ENCODE results near the gene TBX20. TPM values are rescaled to one million over a fixed set of nuclear protein-coding genes. Genes with fewer than 3 reads are reported as not detected.
"Not testable (repeated sequence)": the region's sequence is repeated elsewhere in the genome, so short reads cannot be mapped to it uniquely, and the experiment has no call there.

Gene TBX20
- total RNA-seq, 4 donors from 2014 or later: not detected

GRCh38 chr7:35241436-35241835 is 12.5 kb downstream of the TBX20 start:
- no peak for DNase-seq (ENCODE audit: low spot score in 2 of 2)
- Histone ChIP-seq H3K27ac (no peak overlapping the region), H3K4me1 (no peaks in the 10 kb centered on the region), H3K4me3 (no peak overlapping the region), H3K9me3 (no peaks in the 10 kb centered on the region), H3K27me3 (peaks cover 41% of the 10 kb centered on the region), H3K36me3 (no peaks in the 10 kb centered on the region)
- TF ChIP-seq EP300 (IDR thresholded peaks at IDR 0.05): no peak
- TF ChIP-seq POLR2A (IDR thresholded peaks at IDR 0.05): no peak
- no peak for TF ChIP-seq CTCF (IDR thresholded peaks at IDR 0.05)
- no peak for TF ChIP-seq POLR2AphosphoS5 (IDR thresholded peaks at IDR 0.05)

- H3K4me3 ChIP-seq; DNase-seq (ENCODE audit: low spot score in 2 of 2); H3K9me3 ChIP-seq; H3K36me3 ChIP-seq; H3K27ac ChIP-seq; H3K4me1 ChIP-seq: not testable (repeated sequence)
- H3K27me3 ChIP-seq: peaks cover 36% of the 10 kb centered on the region
- WGBS: 85% methylated on average over 2 of the region's 2 CpGs
Observed at GRCh38 chr7:35241008-35241407, 12.9 kb downstream of the TBX20 start.

- H3K9me3 ChIP-seq; H3K4me3 ChIP-seq; H3K27ac ChIP-seq; H3K4me1 ChIP-seq; H3K36me3 ChIP-seq; DNase-seq (ENCODE audit: low spot score in 2 of 2): not testable (repeated sequence)
- H3K27me3 ChIP-seq: peaks cover 17% of the 10 kb centered on the region
- WGBS: 73% methylated on average over 5 of the region's 5 CpGs
Observed at GRCh38 chr7:35238456-35238855, 15.4 kb downstream of the TBX20 start.

GRCh38 chr7:35232994-35233393 is 20.9 kb downstream of the TBX20 start:
- H3K27me3 ChIP-seq: no peaks in the 10 kb centered on the region
- WGBS: 78% methylated on average over 3 of the region's 3 CpGs
- no peak overlapping the region for H3K27ac ChIP-seq
- TF ChIP-seq POLR2AphosphoS5 (IDR thresholded peaks at IDR 0.05): no peak
- no peak for TF ChIP-seq EP300 (IDR thresholded peaks at IDR 0.05)
- TF ChIP-seq POLR2A (IDR thresholded peaks at IDR 0.05): no peak
- TF ChIP-seq CTCF (IDR thresholded peaks at IDR 0.05): no peak
- H3K9me3 ChIP-seq: no peaks in the 10 kb centered on the region
- no peaks in the 10 kb centered on the region for H3K4me1 ChIP-seq
- no peaks in the 10 kb centered on the region for H3K36me3 ChIP-seq
- DNase-seq (ENCODE audit: low spot score in 2 of 2): no peak
- H3K4me3 ChIP-seq: no peak overlapping the region

GRCh38 chr7:35231221-35231620 is 22.7 kb downstream of the TBX20 start:
- 73% methylated on average over 3 of the region's 3 CpGs for whole genome bisulfite sequencing
- not testable (repeated sequence) for H3K9me3 ChIP-seq; H3K27me3 ChIP-seq; DNase-seq (ENCODE audit: low spot score in 2 of 2); H3K27ac ChIP-seq; H3K4me1 ChIP-seq; H3K36me3 ChIP-seq; H3K4me3 ChIP-seq

GRCh38 chr7:35229116-35229780 is 24.7 kb downstream of the TBX20 start:
- not testable (repeated sequence) for H3K36me3 ChIP-seq; H3K9me3 ChIP-seq; DNase-seq (ENCODE audit: low spot score in 2 of 2); H3K27me3 ChIP-seq; H3K4me1 ChIP-seq; H3K4me3 ChIP-seq; H3K27ac ChIP-seq
- 49% methylated on average over 2 of the region's 2 CpGs for WGBS

GRCh38 chr7:35228496-35229051 is 25.3 kb downstream of the TBX20 start:
- not testable (repeated sequence) for H3K9me3 ChIP-seq; H3K36me3 ChIP-seq; H3K27ac ChIP-seq; H3K4me3 ChIP-seq; H3K27me3 ChIP-seq; DNase-seq (ENCODE audit: low spot score in 2 of 2); H3K4me1 ChIP-seq
- 74% methylated on average over 5 of the region's 5 CpGs for WGBS

- not testable (repeated sequence) for H3K36me3 ChIP-seq; H3K4me1 ChIP-seq; H3K27me3 ChIP-seq; H3K27ac ChIP-seq; H3K4me3 ChIP-seq; H3K9me3 ChIP-seq; DNase-seq (ENCODE audit: low spot score in 2 of 2)
- WGBS: 75% methylated on average over 5 of the region's 5 CpGs
Observed at GRCh38 chr7:35227438-35227837, 26.5 kb downstream of the TBX20 start.

- not testable (repeated sequence) for H3K27ac ChIP-seq; H3K4me1 ChIP-seq; H3K27me3 ChIP-seq; H3K36me3 ChIP-seq; DNase-seq (ENCODE audit: low spot score in 2 of 2); H3K9me3 ChIP-seq; H3K4me3 ChIP-seq
- WGBS: 71% methylated on average over 1 of the region's 1 CpG
Observed at GRCh38 chr7:35222445-35222844, 31.5 kb downstream of the TBX20 start.

GRCh38 chr7:35220176-35220575 is 33.7 kb downstream of the TBX20 start:
- H3K9me3 ChIP-seq; H3K36me3 ChIP-seq; H3K27ac ChIP-seq; H3K4me3 ChIP-seq; DNase-seq (ENCODE audit: low spot score in 2 of 2); H3K27me3 ChIP-seq; H3K4me1 ChIP-seq: not testable (repeated sequence)
- 48% methylated on average over 2 of the region's 2 CpGs for WGBS

- H3K4me3 ChIP-seq, H3K27me3 ChIP-seq: not testable (repeated sequence)
Observed at GRCh38 chr7:35216033-35216432, 37.9 kb downstream of the TBX20 start.

GRCh38 chr7:35215063-35215462 is 38.8 kb downstream of the TBX20 start:
- DNase-seq (ENCODE audit: low spot score in 2 of 2); H3K9me3 ChIP-seq; H3K27ac ChIP-seq; H3K4me3 ChIP-seq; H3K4me1 ChIP-seq; H3K36me3 ChIP-seq; H3K27me3 ChIP-seq: not testable (repeated sequence)
- WGBS: 64% methylated on average over 3 of the region's 3 CpGs

More at GRCh38 chr7:35216033-35216432, 37.9 kb downstream of the TBX20 start:
- WGBS: 67% methylated on average over 3 of the region's 3 CpGs
- not testable (repeated sequence) for H3K36me3 ChIP-seq; H3K27ac ChIP-seq; DNase-seq (ENCODE audit: low spot score in 2 of 2); H3K9me3 ChIP-seq; H3K4me1 ChIP-seq
